H1 (cell line): ENCODE data around the gene PTPRT. TPM values are rescaled to one million over a fixed set of nuclear protein-coding genes. Genes with fewer than 3 reads are reported as not detected.

Experiments
- CEBPB ChIP-seq: IDR thresholded peaks from 2 replicates; pipeline ENCODE4 v1.6.1; 2012; ENCODE audit warnings: low read depth, low read length
- EZH2 ChIP-seq: fragments of 200-600 bp; sonication (generic); IDR thresholded peaks from 2 replicates; pipeline ENCODE4 v1.7.1; 2012; ENCODE audit warnings: low read depth, mild to moderate bottlenecking, moderate library complexity, low read length, inconsistent platforms; ENCODE audit not compliant: severe bottlenecking
- POLR2AphosphoS5 ChIP-seq: IDR thresholded peaks from 2 replicates; pipeline ENCODE4 v1.6.1; 2011; ENCODE audit warnings: low read depth, low read length
- polyA plus RNA-seq, 7 experiments: library from polyadenylated mRNA; depleted of rRNA in 3 of 7; stranded (reverse) in 5 of 7; unstranded in 2 of 7; fragments of >200 nt in 5 of 7; fragments of 200-250 nt in 2 of 7; gene quantifications; 1 replicate in 5 of 7; 2 replicates in 1 of 7; 4 replicates in 1 of 7; pipeline versions ENCODE4 v1.2.1 to v1.2.3, GENCODE V29; 2011 to 2013; ENCODE audit warnings: missing spikeins in 2 of 7, mixed read lengths in 2 of 7
- total RNA-seq: library from RNA; stranded (reverse); fragmentation: NEBNext Ultra II Directional; extraction: Animal tissue kit (Norgen Biotek cat#: 25700); gene quantifications from 2 replicates; pipeline ENCODE4 v1.2.1, GENCODE V29; 2021
- TF ChIP-seq, protein P1 (sequence below): IDR thresholded peaks from 2 replicates; pipeline ENCODE4 v1.6.1; 2012; ENCODE audit warnings: inconsistent platforms

Gene PTPRT
- total and polyA plus RNA-seq, 2 of the 8 experiments (the other 6 are each of a cell fraction or from before 2014, with no cell fraction given), result 0.33 to 1.8 TPM

DNA sequence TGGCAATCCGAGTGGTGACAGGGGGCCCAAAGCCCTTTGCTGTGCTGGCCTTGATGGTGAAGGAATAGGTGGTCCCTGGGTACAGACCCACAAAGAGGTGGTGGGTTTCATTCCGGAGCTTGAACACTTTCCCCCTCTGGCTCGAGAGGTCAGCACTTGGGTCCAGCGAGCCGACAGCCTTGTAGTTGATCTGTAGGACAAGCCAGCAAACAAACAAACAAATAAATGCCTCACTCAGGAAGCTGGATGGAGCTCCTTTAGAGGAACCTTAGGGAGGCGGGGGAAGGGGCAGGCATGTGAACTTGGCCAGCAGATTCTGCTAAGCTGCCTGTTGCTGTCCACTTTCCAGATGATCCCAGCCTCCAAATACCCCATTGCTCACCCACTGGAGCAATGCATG is 837.6 kb downstream of the PTPRT start (continued):
- no peak for TF ChIP-seq POLR2AphosphoS5
- TF ChIP-seq CEBPB, result no peak
- TF ChIP-seq, protein P1, sequence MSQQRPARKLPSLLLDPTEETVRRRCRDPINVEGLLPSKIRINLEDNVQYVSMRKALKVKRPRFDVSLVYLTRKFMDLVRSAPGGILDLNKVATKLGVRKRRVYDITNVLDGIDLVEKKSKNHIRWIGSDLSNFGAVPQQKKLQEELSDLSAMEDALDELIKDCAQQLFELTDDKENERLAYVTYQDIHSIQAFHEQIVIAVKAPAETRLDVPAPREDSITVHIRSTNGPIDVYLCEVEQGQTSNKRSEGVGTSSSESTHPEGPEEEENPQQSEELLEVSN, result no peak
- TF ChIP-seq EZH2, result no peak
